ENCODE results near the gene SLC2A9. TPM values are rescaled to one million over a fixed set of nuclear protein-coding genes. Genes with fewer than 3 reads are reported as not detected.

Gene SLC2A9
- total and polyA plus RNA-seq, 2 of the 8 experiments (the other 6 are each of a cell fraction or from before 2014, with no cell fraction given), result 0.20 to 0.26 TPM

DNA sequence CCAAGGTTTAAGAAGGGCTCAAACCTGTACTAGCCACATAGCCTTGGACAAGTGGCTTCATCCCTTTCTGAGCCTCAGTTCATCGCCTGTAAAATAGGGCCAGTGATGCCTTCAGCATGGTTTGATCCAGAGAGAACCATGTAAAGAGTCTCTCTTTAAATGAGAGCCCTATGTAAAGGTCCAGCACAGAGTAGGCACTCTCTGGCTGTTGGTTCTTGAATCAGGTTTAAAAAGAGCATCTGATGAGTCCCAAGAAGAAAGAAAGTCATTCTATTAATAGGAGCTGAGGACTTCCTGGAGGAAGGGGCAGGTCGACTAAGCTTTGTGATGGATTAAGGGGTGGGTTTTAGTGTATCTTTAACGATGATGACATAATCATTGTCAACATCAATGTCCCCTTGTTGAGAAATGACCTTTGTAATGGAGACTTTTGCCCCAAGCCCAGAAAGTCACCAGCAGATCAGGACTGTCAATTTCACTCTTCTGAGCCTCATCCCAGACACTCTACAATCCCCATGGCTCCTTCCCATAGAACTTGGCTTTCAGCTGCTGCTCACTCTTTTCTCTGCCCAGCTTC, 4.0 kb upstream of the SLC2A9 start (continued):
- TF ChIP-seq, protein P1, sequence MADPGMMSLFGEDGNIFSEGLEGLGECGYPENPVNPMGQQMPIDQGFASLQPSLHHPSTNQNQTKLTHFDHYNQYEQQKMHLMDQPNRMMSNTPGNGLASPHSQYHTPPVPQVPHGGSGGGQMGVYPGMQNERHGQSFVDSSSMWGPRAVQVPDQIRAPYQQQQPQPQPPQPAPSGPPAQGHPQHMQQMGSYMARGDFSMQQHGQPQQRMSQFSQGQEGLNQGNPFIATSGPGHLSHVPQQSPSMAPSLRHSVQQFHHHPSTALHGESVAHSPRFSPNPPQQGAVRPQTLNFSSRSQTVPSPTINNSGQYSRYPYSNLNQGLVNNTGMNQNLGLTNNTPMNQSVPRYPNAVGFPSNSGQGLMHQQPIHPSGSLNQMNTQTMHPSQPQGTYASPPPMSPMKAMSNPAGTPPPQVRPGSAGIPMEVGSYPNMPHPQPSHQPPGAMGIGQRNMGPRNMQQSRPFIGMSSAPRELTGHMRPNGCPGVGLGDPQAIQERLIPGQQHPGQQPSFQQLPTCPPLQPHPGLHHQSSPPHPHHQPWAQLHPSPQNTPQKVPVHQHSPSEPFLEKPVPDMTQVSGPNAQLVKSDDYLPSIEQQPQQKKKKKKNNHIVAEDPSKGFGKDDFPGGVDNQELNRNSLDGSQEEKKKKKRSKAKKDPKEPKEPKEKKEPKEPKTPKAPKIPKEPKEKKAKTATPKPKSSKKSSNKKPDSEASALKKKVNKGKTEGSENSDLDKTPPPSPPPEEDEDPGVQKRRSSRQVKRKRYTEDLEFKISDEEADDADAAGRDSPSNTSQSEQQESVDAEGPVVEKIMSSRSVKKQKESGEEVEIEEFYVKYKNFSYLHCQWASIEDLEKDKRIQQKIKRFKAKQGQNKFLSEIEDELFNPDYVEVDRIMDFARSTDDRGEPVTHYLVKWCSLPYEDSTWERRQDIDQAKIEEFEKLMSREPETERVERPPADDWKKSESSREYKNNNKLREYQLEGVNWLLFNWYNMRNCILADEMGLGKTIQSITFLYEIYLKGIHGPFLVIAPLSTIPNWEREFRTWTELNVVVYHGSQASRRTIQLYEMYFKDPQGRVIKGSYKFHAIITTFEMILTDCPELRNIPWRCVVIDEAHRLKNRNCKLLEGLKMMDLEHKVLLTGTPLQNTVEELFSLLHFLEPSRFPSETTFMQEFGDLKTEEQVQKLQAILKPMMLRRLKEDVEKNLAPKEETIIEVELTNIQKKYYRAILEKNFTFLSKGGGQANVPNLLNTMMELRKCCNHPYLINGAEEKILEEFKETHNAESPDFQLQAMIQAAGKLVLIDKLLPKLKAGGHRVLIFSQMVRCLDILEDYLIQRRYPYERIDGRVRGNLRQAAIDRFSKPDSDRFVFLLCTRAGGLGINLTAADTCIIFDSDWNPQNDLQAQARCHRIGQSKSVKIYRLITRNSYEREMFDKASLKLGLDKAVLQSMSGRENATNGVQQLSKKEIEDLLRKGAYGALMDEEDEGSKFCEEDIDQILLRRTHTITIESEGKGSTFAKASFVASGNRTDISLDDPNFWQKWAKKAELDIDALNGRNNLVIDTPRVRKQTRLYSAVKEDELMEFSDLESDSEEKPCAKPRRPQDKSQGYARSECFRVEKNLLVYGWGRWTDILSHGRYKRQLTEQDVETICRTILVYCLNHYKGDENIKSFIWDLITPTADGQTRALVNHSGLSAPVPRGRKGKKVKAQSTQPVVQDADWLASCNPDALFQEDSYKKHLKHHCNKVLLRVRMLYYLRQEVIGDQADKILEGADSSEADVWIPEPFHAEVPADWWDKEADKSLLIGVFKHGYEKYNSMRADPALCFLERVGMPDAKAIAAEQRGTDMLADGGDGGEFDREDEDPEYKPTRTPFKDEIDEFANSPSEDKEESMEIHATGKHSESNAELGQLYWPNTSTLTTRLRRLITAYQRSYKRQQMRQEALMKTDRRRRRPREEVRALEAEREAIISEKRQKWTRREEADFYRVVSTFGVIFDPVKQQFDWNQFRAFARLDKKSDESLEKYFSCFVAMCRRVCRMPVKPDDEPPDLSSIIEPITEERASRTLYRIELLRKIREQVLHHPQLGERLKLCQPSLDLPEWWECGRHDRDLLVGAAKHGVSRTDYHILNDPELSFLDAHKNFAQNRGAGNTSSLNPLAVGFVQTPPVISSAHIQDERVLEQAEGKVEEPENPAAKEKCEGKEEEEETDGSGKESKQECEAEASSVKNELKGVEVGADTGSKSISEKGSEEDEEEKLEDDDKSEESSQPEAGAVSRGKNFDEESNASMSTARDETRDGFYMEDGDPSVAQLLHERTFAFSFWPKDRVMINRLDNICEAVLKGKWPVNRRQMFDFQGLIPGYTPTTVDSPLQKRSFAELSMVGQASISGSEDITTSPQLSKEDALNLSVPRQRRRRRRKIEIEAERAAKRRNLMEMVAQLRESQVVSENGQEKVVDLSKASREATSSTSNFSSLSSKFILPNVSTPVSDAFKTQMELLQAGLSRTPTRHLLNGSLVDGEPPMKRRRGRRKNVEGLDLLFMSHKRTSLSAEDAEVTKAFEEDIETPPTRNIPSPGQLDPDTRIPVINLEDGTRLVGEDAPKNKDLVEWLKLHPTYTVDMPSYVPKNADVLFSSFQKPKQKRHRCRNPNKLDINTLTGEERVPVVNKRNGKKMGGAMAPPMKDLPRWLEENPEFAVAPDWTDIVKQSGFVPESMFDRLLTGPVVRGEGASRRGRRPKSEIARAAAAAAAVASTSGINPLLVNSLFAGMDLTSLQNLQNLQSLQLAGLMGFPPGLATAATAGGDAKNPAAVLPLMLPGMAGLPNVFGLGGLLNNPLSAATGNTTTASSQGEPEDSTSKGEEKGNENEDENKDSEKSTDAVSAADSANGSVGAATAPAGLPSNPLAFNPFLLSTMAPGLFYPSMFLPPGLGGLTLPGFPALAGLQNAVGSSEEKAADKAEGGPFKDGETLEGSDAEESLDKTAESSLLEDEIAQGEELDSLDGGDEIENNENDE (IDR thresholded peaks at IDR 0.05; ENCODE audit: insufficient replicate concordance, low read length), result no peak
- no peak for TF ChIP-seq SIN3A (conservative IDR thresholded peaks at IDR 0.05 in 1 of 2, IDR thresholded peaks at IDR 0.05 in 1 of 2; ENCODE audit: low read depth in 1 of 2, low read length in 2 of 2)
